ENCODE data around the gene PDE4D.
"Not testable (repeated sequence)": the region's sequence is repeated elsewhere in the genome, so short reads cannot be mapped to it uniquely, and the experiment has no call there.

PDE4D gene

GRCh38 chr5:59760785-59761348, 132.7 kb downstream of the PDE4D start:
- Histone ChIP-seq H3K36me3 (ENCODE audit: insufficient read depth, low read length) (no peaks in the 10 kb centered on the region), H3K4me1 (ENCODE audit: control insufficient read depth, insufficient read depth, low read length, unreplicated experiment) (peaks cover 31% of the 10 kb centered on the region), H3K27ac (ENCODE audit: low read depth, low read length) (peak overlapping the region; percentile 93), H2AFZ (ENCODE audit: low read length, unreplicated experiment) (no peak overlapping the region), H3K79me2 (ENCODE audit: control insufficient read depth, insufficient read depth, low read length, unreplicated experiment) (no peaks in the 10 kb centered on the region), H3K4me3 (ENCODE audit: low read depth, low read length) (peak overlapping the region; percentile 20), H3K27me3 (ENCODE audit: insufficient read depth, low read length) (no peaks in the 10 kb centered on the region)

GRCh38 chr5:59759600-59760351, 133.8 kb downstream of the PDE4D start:
- Histone ChIP-seq H3K27ac (ENCODE audit: low read depth, low read length) (peak overlapping the region; percentile 93), H3K4me3 (ENCODE audit: low read depth, low read length) (no peak overlapping the region), H2AFZ (ENCODE audit: low read length, unreplicated experiment) (no peak overlapping the region), H3K36me3 (ENCODE audit: insufficient read depth, low read length) (no peaks in the 10 kb centered on the region), H3K79me2 (ENCODE audit: control insufficient read depth, insufficient read depth, low read length, unreplicated experiment) (no peaks in the 10 kb centered on the region), H3K27me3 (ENCODE audit: insufficient read depth, low read length) (no peaks in the 10 kb centered on the region), H3K4me1 (ENCODE audit: control insufficient read depth, insufficient read depth, low read length, unreplicated experiment) (peaks cover 31% of the 10 kb centered on the region)

DNA sequence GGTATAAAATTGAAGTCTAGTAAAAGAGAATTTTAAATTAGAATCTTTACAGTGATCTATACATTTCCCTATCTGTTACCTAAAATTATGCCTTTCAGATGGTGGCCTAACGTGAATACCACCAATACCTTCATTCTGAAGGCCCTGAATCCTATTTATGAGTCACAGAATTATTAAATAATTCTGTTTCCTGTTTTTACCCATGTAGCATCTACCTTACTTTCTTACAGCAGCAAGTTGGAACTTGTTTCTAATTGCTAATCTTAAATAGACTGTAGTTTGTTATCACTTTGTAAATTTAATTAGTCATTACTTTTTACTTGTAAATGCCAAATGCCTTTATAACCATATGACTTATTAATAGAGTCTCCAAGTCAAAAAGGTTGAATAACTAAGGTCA, 135.0 kb downstream of the PDE4D start:
- Histone ChIP-seq H3K4me3 (ENCODE audit: low read depth, low read length) (no peak overlapping the region), H3K27me3 (ENCODE audit: insufficient read depth, low read length) (no peaks in the 10 kb centered on the region), H3K27ac (ENCODE audit: low read depth, low read length) (peak overlapping the region; percentile 93; the same call in 1 of the 2 replicates), H3K36me3 (ENCODE audit: insufficient read depth, low read length) (no peaks in the 10 kb centered on the region), H3K4me1 (ENCODE audit: control insufficient read depth, insufficient read depth, low read length, unreplicated experiment) (peaks cover 31% of the 10 kb centered on the region), H2AFZ (ENCODE audit: low read length, unreplicated experiment) (no peak overlapping the region), H3K79me2 (ENCODE audit: control insufficient read depth, insufficient read depth, low read length, unreplicated experiment) (no peaks in the 10 kb centered on the region)

- Histone ChIP-seq H3K79me2 (ENCODE audit: control insufficient read depth, insufficient read depth, low read length, unreplicated experiment) (no peaks in the 10 kb centered on the region), H3K4me3 (ENCODE audit: low read depth, low read length) (no peak overlapping the region), H3K27ac (ENCODE audit: low read depth, low read length) (peak overlapping the region; percentile 35; the same call in 1 of the 2 replicates), H3K4me1 (ENCODE audit: control insufficient read depth, insufficient read depth, low read length, unreplicated experiment) (peaks cover 31% of the 10 kb centered on the region), H2AFZ (ENCODE audit: low read length, unreplicated experiment) (no peak overlapping the region), H3K27me3 (ENCODE audit: insufficient read depth, low read length) (no peaks in the 10 kb centered on the region), H3K36me3 (ENCODE audit: insufficient read depth, low read length) (no peaks in the 10 kb centered on the region)
These were observed 136.1 kb downstream of the PDE4D start for GRCh38 chr5:59757442-59757841.

- H3K79me2 ChIP-seq (ENCODE audit: control insufficient read depth, insufficient read depth, low read length, unreplicated experiment): no peaks in the 10 kb centered on the region
- peaks cover 31% of the 10 kb centered on the region for H3K4me1 ChIP-seq (ENCODE audit: control insufficient read depth, insufficient read depth, low read length, unreplicated experiment)
- peak overlapping the region; percentile 21; the same call in 1 of the 2 replicates for H3K27ac ChIP-seq (ENCODE audit: low read depth, low read length)
- no peaks in the 10 kb centered on the region for H3K27me3 ChIP-seq (ENCODE audit: insufficient read depth, low read length)
- no peaks in the 10 kb centered on the region for H3K36me3 ChIP-seq (ENCODE audit: insufficient read depth, low read length)
- no peak overlapping the region for H3K4me3 ChIP-seq (ENCODE audit: low read depth, low read length)
- no peak overlapping the region for H2AFZ ChIP-seq (ENCODE audit: low read length, unreplicated experiment)
These were observed 137.0 kb downstream of the PDE4D start for GRCh38 chr5:59756373-59757035.

GRCh38 chr5:59755476-59755875, 138.1 kb downstream of the PDE4D start:
- H3K27me3 ChIP-seq (ENCODE audit: insufficient read depth, low read length): no peaks in the 10 kb centered on the region
- H3K4me3 ChIP-seq (ENCODE audit: low read depth, low read length): no peak overlapping the region
- no peaks in the 10 kb centered on the region for H3K36me3 ChIP-seq (ENCODE audit: insufficient read depth, low read length)
- no peak overlapping the region for H2AFZ ChIP-seq (ENCODE audit: low read length, unreplicated experiment)
- peaks cover 31% of the 10 kb centered on the region for H3K4me1 ChIP-seq (ENCODE audit: control insufficient read depth, insufficient read depth, low read length, unreplicated experiment)
- no peak overlapping the region for H3K27ac ChIP-seq (ENCODE audit: low read depth, low read length)
- no peaks in the 10 kb centered on the region for H3K79me2 ChIP-seq (ENCODE audit: control insufficient read depth, insufficient read depth, low read length, unreplicated experiment)

GRCh38 chr5:59753599-59753998, 139.9 kb downstream of the PDE4D start:
- H3K4me3 ChIP-seq (ENCODE audit: low read depth, low read length): no peak overlapping the region
- H3K79me2 ChIP-seq (ENCODE audit: control insufficient read depth, insufficient read depth, low read length, unreplicated experiment): no peaks in the 10 kb centered on the region

DNA sequence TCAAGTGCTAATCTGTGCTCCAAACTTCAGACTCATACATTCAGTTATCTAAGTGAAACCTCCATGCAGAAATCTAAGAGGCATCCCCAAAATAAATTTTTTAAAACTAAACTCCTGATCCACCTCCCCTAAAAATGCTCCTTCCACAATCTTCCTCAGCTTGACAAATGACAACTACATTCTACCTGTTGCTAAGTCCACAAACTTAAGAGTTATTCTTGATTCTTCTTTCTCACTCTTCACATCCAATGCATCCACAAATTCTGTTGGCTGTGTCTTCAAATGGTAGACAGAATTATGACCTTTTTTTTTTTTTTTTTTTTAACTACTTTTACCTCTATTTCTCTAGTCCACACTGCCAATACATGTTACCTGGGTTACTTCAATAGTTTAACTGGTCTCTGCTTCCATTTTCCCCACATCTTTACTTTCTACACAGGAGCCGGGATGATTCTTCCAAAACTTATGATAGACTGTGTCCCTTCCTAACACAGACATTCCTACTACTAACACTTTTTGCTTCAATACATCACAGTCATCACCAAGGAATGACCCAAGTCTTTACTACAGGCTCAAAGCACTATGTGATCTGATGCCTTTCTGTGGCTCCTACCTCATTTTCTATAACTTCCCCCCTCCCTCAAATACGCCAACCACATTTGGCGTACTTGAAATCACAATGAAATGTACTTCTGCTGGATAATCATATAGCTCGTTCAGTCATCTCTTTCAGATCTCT, 143.6 kb downstream of the PDE4D start:
- peaks cover 21% of the 10 kb centered on the region for H3K4me1 ChIP-seq (ENCODE audit: control insufficient read depth, insufficient read depth, low read length, unreplicated experiment)

More at GRCh38 chr5:59753599-59753998, 139.9 kb downstream of the PDE4D start:
- no peaks in the 10 kb centered on the region for H3K36me3 ChIP-seq (ENCODE audit: insufficient read depth, low read length)
- H3K4me1 ChIP-seq (ENCODE audit: control insufficient read depth, insufficient read depth, low read length, unreplicated experiment): peaks cover 15% of the 10 kb centered on the region
- H3K27ac ChIP-seq (ENCODE audit: low read depth, low read length): no peak overlapping the region
- no peak overlapping the region for H2AFZ ChIP-seq (ENCODE audit: low read length, unreplicated experiment)
- H3K27me3 ChIP-seq (ENCODE audit: insufficient read depth, low read length): no peaks in the 10 kb centered on the region

GRCh38 chr5:59748036-59748663, 145.4 kb downstream of the PDE4D start:
- not testable (repeated sequence) for H3K27me3 ChIP-seq (ENCODE audit: insufficient read depth, low read length); H3K27ac ChIP-seq (ENCODE audit: low read depth, low read length); H3K36me3 ChIP-seq (ENCODE audit: insufficient read depth, low read length); H3K4me3 ChIP-seq (ENCODE audit: low read depth, low read length); H3K79me2 ChIP-seq (ENCODE audit: control insufficient read depth, insufficient read depth, low read length, unreplicated experiment); H2AFZ ChIP-seq (ENCODE audit: low read length, unreplicated experiment)
- H3K4me1 ChIP-seq (ENCODE audit: control insufficient read depth, insufficient read depth, low read length, unreplicated experiment): peaks cover 34% of the 10 kb centered on the region

More for the DNA sequence above, 143.6 kb downstream of the PDE4D start:
- H3K27me3 ChIP-seq (ENCODE audit: insufficient read depth, low read length): no peaks in the 10 kb centered on the region
- no peak overlapping the region for H3K4me3 ChIP-seq (ENCODE audit: low read depth, low read length)
- no peak overlapping the region for H2AFZ ChIP-seq (ENCODE audit: low read length, unreplicated experiment)
- no peaks in the 10 kb centered on the region for H3K79me2 ChIP-seq (ENCODE audit: control insufficient read depth, insufficient read depth, low read length, unreplicated experiment)
- no peak overlapping the region for H3K27ac ChIP-seq (ENCODE audit: low read depth, low read length)
- no peaks in the 10 kb centered on the region for H3K36me3 ChIP-seq (ENCODE audit: insufficient read depth, low read length)

DNA sequence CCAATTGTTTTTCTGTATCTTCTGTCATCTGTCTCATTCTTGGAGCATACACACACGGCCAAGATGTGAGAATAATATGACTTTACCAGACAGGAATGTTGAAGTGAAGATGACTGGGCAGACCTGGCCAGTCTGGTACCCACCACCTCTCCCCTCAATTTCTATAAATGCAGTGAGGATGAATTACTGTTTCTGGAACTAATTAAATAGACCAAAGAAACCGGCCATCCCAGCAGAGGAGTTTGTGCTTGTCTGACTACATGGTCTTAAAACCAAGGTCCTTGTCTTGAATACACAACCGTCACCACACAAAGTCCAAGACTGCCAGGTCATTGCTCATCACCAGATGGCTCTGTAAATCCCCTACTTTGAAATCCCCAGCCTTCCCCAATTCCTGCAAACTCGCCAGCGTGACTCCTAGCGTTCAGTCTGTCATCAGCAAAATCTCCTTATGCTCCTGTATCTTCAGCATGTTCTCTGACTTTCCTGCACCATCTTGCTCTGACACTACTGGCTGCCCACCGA, 147.2 kb downstream of the PDE4D start:
- H2AFZ ChIP-seq (ENCODE audit: low read length, unreplicated experiment): no peak overlapping the region
- no peaks in the 10 kb centered on the region for H3K36me3 ChIP-seq (ENCODE audit: insufficient read depth, low read length)
- peaks cover 34% of the 10 kb centered on the region for H3K4me1 ChIP-seq (ENCODE audit: control insufficient read depth, insufficient read depth, low read length, unreplicated experiment)
- no peak overlapping the region for H3K4me3 ChIP-seq (ENCODE audit: low read depth, low read length)
- H3K79me2 ChIP-seq (ENCODE audit: control insufficient read depth, insufficient read depth, low read length, unreplicated experiment): no peaks in the 10 kb centered on the region
- peak overlapping the region; percentile 100 for H3K27ac ChIP-seq (ENCODE audit: low read depth, low read length)
- H3K27me3 ChIP-seq (ENCODE audit: insufficient read depth, low read length): no peaks in the 10 kb centered on the region
